Peyer's patch (tissue), 4 donors: Measurements from ENCODE around the gene PLXNC1.

ENCODE experiments used
- POLR2A ChIP-seq, 2 donors: fragments of 450-650 bp; IDR thresholded peaks; one replicate each; pipeline ENCODE4 v1.5.1; 2017; ENCODE audit warnings: antibody characterized with exemption in 2 of 2, mild to moderate bottlenecking in 2 of 2, moderate library complexity in 2 of 2
- TF ChIP-seq, protein P1 (sequence below), 6 experiments: fragments of 450-650 bp in 4 of 6; fragments of 200-600 bp in 2 of 6; sonication (generic) in 1 of 6; IDR thresholded peaks; one replicate each; pipeline ENCODE4 v1.5.1; 2017 to 2019; ENCODE audit warnings: antibody characterized with exemption in 6 of 6, mild to moderate bottlenecking in 3 of 6, moderate library complexity in 1 of 6

DNA sequence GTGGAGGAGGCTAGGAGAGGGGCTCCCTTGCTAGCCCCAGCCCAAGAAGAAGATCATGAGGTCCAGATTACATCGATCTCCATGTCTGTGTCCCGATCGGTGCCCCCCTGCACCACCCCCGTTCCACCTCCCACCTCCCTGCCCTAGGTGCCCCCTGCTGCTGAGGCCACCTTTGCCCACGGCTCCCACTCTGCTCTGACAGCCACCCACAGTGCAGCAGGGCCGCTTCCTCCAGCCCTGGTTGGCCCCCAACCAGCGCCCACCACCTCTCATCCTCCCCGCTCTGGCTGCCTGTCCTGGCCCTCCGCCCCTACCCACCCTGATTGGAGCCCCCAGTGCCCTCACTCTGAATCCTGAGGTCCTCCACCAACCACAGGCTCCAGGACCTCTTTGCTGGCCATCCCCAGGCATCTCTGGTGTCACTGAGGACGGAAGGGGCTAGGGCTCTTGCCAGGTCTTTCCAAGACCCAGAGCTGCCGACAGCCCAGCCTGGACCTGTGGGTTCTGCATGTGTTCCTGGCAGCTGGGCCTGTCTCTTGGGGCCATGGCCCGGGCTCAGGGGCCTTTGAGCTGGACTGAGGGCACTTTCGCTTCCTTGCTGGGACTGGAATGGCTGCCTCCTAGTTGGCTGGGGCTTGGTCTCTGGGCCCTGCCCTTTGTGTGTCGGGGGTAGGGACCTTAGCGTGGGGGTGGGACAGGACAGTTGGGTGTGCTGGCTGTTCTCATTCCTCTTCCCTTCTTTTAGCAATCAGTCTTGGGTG is 7.2 kb upstream of the PLXNC1 start:
- TF ChIP-seq, protein P1, sequence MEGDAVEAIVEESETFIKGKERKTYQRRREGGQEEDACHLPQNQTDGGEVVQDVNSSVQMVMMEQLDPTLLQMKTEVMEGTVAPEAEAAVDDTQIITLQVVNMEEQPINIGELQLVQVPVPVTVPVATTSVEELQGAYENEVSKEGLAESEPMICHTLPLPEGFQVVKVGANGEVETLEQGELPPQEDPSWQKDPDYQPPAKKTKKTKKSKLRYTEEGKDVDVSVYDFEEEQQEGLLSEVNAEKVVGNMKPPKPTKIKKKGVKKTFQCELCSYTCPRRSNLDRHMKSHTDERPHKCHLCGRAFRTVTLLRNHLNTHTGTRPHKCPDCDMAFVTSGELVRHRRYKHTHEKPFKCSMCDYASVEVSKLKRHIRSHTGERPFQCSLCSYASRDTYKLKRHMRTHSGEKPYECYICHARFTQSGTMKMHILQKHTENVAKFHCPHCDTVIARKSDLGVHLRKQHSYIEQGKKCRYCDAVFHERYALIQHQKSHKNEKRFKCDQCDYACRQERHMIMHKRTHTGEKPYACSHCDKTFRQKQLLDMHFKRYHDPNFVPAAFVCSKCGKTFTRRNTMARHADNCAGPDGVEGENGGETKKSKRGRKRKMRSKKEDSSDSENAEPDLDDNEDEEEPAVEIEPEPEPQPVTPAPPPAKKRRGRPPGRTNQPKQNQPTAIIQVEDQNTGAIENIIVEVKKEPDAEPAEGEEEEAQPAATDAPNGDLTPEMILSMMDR (IDR thresholded peaks at IDR 0.05), result no peak
- no peak for TF ChIP-seq POLR2A (IDR thresholded peaks at IDR 0.05)
